ENCODE data around the gene AGRN.
"Not testable (repeated sequence)": the region's sequence is repeated elsewhere in the genome, so short reads cannot be mapped to it uniquely, and the experiment has no call there.

AGRN gene

DNA sequence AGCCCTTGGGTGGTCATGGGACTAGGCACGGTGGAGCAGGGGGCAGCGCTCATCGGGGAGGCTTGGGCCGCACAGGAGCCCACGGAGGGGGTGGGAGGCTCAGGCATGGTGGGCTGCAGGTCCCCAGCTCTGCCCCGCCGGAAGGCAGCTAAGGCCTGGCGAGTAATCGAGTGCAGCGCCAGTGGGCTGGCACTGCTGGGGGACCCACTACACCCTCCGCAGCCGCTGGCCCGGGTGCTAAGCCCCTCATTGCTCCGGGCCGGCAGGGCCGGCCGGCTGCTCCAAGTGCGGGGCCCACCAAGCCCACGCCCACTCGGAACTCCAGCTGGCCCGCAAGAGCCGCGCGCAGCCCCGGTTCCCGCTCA, 1.6 kb upstream of the AGRN start:
- H3K9me3 ChIP-seq (ENCODE audit: insufficient read depth, low read depth, low read length); H3K9ac ChIP-seq (ENCODE audit: low read depth, low read length); H3K4me3 ChIP-seq (ENCODE audit: low read length); H3K27ac ChIP-seq (ENCODE audit: low read length): not testable (repeated sequence)
- peaks cover 13% of the 10 kb centered on the region; the same call in 1 of the 2 replicates for H3K27me3 ChIP-seq (ENCODE audit: insufficient read depth, low read length)
- H3K36me3 ChIP-seq (ENCODE audit: insufficient read depth, low read depth, low read length): peaks cover 14% of the 10 kb centered on the region; the same call in 1 of the 2 replicates
- H3K4me1 ChIP-seq (ENCODE audit: insufficient read depth, low read length): peaks cover 14% of the 10 kb centered on the region; the same call in 1 of the 2 replicates

DNA sequence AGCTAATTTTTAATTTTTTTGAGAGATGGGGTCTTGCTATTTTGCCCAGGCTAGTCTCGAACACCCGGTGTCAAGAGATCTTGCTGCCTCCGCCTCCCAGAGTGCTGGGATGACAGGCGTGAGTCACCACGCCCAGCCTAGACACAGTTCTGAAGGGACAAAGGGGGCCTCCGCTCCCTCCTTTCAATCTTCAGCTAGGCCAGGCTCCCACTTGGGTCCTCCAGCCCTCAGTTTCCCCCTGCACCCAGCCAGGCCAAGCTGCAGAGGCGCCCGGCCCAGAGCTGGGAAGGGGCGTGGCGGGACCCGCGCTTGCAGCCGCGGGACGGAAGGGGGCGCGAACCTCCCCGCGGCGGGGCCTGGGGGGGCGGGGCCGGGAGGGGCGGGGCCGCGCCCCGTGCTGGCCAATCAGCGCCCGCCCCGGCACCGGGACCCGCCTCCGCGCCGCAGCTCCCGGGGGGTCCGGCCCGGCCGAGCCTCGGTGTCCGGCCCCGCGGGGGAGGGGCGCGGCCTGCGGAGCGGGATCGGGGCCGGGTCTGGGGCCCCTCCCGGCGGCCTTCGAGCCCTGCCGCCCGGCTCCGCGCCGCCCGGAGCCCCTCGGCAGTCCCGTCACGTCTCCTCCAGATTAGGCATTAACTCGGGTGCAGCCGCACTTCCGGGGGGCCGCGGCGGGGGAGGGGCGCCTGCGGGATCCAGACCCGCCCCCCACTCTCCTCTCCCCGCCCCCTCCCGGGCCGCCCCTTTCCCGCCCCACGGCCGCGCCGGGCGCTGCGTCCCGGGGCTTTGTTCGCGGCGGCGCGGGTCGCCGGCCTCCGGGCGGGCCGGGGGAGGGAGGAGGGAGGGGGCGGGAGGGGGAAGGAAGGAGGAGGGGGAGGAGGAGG, 559 bp upstream of the AGRN start:
- H3K9me3 ChIP-seq (ENCODE audit: insufficient read depth, low read depth, low read length): no peaks in the 10 kb centered on the region
- no peak overlapping the region for H3K4me3 ChIP-seq (ENCODE audit: low read length)
- no peak overlapping the region for H3K9ac ChIP-seq (ENCODE audit: low read depth, low read length)
- peaks cover 2% of the 10 kb centered on the region; the same call in 1 of the 2 replicates for H3K27me3 ChIP-seq (ENCODE audit: insufficient read depth, low read length)
- H3K36me3 ChIP-seq (ENCODE audit: insufficient read depth, low read depth, low read length): peaks cover 17% of the 10 kb centered on the region; the same call in 1 of the 2 replicates
- H3K4me1 ChIP-seq (ENCODE audit: insufficient read depth, low read length): peaks cover 16% of the 10 kb centered on the region
- H3K27ac ChIP-seq (ENCODE audit: low read length): no peak overlapping the region

DNA sequence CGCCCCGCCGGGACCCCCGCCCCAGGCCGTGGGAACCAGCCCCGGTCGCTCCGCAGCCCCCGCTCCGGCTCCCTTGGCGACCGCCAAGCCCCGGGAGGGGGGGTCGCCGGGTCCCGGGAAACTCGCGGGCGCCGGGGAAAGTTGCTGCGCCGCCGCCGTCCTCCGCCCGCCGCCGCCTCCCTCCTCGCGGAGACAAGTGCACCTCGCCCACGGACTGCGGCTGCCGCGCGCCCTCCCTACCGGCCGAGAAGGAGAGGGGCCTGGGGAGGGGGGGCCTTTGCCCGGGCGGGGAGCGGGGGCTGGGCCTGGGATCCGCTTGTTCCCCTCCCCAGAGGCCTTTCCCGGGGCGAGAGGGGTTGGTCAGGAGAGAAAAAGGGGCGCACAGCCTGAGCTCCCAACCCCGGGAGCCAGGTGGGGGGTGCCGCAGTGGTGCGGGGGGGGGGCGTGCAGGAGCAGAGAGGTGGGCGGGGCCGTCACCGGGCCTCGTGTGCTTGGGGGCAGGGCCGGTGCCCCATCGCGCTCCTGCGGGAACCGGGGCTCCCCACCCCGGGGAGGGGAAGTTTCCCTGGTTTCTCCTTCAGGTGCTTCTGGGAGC, 592 bp downstream of the AGRN start:
- Histone ChIP-seq H3K9me3 (ENCODE audit: insufficient read depth, low read depth, low read length) (no peaks in the 10 kb centered on the region), H3K27ac (ENCODE audit: low read length) (no peak overlapping the region), H3K27me3 (ENCODE audit: insufficient read depth, low read length) (no peaks in the 10 kb centered on the region; the same call in 1 of the 2 replicates), H3K4me3 (ENCODE audit: low read length) (peak overlapping the region; percentile 66; the same call in 1 of the 2 replicates), H3K9ac (ENCODE audit: low read depth, low read length) (peak overlapping the region; percentile 45; the same call in 1 of the 2 replicates), H3K4me1 (ENCODE audit: insufficient read depth, low read length) (peaks cover 22% of the 10 kb centered on the region), H3K36me3 (ENCODE audit: insufficient read depth, low read depth, low read length) (peaks cover 17% of the 10 kb centered on the region; the same call in 1 of the 2 replicates)

DNA sequence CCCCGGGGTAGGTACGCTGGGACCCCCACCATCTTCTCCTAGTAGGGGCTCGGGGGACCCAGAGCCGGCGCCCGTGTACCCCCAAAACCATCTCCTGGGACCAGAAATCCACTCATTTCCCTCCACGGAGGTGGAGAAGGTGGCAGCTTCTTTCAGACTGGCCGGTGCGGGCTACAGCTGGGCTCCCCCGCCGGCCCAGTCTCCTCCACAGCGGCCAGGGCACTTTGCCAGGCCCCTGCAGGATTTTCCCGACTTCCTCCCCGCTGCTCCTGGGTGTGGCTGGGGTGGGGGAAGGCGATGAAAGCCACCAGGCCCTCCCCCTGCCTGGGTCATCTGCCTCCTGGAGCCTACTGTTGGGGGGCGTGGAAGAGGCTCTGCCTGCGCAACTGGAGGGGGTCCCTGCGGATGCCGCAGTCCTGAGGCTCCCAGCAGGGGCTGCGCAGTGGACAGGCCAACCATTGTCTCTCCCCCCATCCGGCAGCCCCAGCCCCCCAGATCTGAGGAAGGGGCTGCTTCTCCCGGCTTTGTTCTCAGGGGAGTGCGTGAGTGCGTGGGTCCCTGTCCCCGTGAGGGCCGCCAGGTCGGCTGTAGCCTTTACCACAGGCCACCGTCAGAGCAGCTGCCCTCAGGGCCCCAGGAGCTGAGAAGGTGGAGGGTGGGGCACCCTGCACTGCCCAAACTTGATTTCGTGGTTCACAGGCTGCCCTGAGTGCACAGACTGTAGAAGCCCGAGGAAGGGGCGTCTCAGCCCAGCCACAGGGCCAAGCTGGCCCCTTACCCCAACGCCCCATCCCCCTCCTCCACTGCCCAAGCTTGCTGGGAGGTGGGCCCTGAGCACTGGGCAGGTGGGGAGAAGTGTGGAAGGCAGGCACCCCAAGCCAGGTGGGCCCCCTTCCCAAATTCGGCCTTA, 1.3 kb downstream of the AGRN start:
- no peaks in the 10 kb centered on the region; the same call in 1 of the 2 replicates for H3K27me3 ChIP-seq (ENCODE audit: insufficient read depth, low read length)
- no peak overlapping the region for H3K27ac ChIP-seq (ENCODE audit: low read length)
- peak overlapping the region; percentile 66 for H3K4me3 ChIP-seq (ENCODE audit: low read length)
- peaks cover 22% of the 10 kb centered on the region for H3K4me1 ChIP-seq (ENCODE audit: insufficient read depth, low read length)
- H3K9me3 ChIP-seq (ENCODE audit: insufficient read depth, low read depth, low read length): no peaks in the 10 kb centered on the region
- peak overlapping the region; percentile 45; the same call in 1 of the 2 replicates for H3K9ac ChIP-seq (ENCODE audit: low read depth, low read length)
- H3K36me3 ChIP-seq (ENCODE audit: insufficient read depth, low read depth, low read length): peaks cover 21% of the 10 kb centered on the region; the same call in 1 of the 2 replicates

DNA sequence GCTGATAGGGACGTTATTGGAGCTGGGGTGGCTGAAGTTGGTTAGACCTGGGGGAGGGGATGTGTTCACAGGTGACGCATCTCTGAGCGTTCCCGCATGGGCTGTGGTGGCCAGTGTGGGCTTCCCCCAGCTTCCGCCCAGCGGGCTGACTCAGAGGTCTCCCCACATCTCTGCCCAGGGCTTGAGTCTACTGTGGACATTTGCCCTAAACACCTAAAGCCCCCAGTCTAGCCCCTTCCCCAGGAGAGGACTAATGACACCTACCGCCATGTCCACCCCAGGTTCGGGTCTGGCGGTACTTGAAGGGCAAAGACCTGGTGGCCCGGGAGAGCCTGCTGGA, 2.0 kb downstream of the AGRN start:
- Histone ChIP-seq H3K27ac (ENCODE audit: low read length) (no peak overlapping the region), H3K4me3 (ENCODE audit: low read length) (no peak overlapping the region), H3K4me1 (ENCODE audit: insufficient read depth, low read length) (peaks cover 25% of the 10 kb centered on the region), H3K9me3 (ENCODE audit: insufficient read depth, low read depth, low read length) (no peaks in the 10 kb centered on the region), H3K9ac (ENCODE audit: low read depth, low read length) (no peak overlapping the region), H3K27me3 (ENCODE audit: insufficient read depth, low read length) (no peaks in the 10 kb centered on the region; the same call in 1 of the 2 replicates), H3K36me3 (ENCODE audit: insufficient read depth, low read depth, low read length) (peaks cover 21% of the 10 kb centered on the region; the same call in 1 of the 2 replicates)

DNA sequence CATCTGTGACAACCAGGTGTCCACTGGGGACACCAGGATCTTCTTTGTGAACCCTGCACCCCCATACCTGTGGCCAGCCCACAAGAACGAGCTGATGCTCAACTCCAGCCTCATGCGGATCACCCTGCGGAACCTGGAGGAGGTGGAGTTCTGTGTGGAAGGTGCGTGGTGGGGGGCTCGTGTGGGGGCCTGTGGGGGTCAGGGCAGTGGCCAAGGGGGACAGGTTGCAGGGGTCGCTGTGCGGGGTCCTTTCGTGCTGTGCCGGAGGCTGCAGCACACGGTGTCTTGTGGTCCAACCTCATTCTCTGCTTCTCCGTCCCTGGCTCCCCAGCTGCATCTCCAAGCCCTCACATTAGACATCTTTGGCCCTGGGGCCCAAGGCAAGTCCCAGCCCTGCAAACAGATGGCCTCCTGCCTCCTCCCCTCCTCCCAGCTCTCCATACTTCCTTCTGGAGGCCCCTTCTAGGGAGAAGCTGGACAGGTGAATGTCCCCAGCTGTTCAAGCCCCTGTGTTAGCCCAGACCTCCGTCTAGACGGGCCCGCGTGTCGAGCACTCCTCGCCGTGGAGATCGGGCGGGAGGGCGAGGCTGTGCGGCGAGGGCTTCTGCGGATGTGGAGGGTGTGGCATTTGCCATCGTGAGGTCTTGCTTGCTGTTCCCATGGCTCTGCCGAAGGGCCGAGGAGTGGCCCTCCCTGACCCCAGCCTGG, 2.5 kb downstream of the AGRN start:
- peaks cover 26% of the 10 kb centered on the region for H3K4me1 ChIP-seq (ENCODE audit: insufficient read depth, low read length)
- peaks cover 21% of the 10 kb centered on the region; the same call in 1 of the 2 replicates for H3K36me3 ChIP-seq (ENCODE audit: insufficient read depth, low read depth, low read length)
- H3K9ac ChIP-seq (ENCODE audit: low read depth, low read length): no peak overlapping the region
- no peak overlapping the region for H3K27ac ChIP-seq (ENCODE audit: low read length)
- H3K4me3 ChIP-seq (ENCODE audit: low read length): no peak overlapping the region
- H3K27me3 ChIP-seq (ENCODE audit: insufficient read depth, low read length): no peaks in the 10 kb centered on the region; the same call in 1 of the 2 replicates
- no peaks in the 10 kb centered on the region for H3K9me3 ChIP-seq (ENCODE audit: insufficient read depth, low read depth, low read length)

DNA sequence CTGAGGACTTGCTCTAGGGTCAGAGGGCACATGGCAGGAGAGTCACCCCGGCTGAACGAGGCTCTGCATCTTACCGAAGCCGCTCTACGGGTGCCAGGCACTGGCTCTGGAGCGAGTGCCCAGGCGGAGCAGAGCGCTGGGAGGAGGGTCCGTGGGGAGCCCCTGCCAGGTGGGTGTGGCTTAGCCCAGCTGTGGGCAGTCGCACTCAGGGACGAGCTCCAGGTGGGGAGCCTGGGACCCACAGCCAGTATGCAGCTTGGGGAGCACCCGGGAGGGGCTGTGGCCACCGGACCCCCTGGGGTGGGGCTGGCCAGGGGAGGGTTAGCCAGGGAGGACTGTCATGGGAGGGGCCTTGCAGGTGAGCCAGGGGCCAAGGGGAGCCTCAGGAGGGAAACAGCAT, 3.8 kb downstream of the AGRN start:
- Histone ChIP-seq H3K36me3 (ENCODE audit: insufficient read depth, low read depth, low read length) (peaks cover 21% of the 10 kb centered on the region; the same call in 1 of the 2 replicates), H3K27me3 (ENCODE audit: insufficient read depth, low read length) (no peaks in the 10 kb centered on the region; the same call in 1 of the 2 replicates), H3K4me1 (ENCODE audit: insufficient read depth, low read length) (peaks cover 26% of the 10 kb centered on the region), H3K9ac (ENCODE audit: low read depth, low read length) (no peak overlapping the region), H3K27ac (ENCODE audit: low read length) (no peak overlapping the region), H3K9me3 (ENCODE audit: insufficient read depth, low read depth, low read length) (no peaks in the 10 kb centered on the region), H3K4me3 (ENCODE audit: low read length) (no peak overlapping the region)

DNA sequence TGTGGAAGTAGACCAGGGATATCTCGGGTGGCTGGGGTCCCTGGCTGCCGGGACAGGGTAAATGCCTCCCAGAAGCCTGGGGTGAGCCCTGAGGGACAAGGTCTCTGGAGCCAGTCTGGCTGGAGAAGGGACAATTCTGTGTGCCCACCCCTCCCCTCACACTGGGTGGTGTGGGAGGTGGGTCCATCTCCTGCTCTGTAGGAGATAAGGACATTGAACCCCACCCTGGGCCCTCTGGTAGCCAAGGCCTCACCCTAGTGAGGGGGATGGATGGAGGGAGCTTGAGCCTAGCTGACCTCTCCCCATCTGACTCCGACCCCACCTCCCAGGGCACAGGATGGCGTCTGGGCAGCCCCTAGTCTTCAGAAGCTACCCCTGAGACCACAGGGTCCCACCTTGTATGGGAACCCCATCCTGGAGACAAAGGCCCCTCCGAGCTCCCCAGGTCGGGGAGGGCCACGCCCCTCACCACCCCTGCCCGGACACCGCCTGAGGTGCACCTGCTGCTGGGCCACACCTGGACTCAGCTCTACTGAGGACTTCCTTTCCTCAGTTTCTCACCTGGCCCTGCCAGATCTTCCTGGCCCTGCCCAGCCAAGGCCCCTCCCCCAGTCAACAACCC, 4.3 kb downstream of the AGRN start:
- Histone ChIP-seq H3K27me3 (ENCODE audit: insufficient read depth, low read length) (no peaks in the 10 kb centered on the region; the same call in 1 of the 2 replicates), H3K9me3 (ENCODE audit: insufficient read depth, low read depth, low read length) (no peaks in the 10 kb centered on the region), H3K4me1 (ENCODE audit: insufficient read depth, low read length) (peaks cover 26% of the 10 kb centered on the region), H3K36me3 (ENCODE audit: insufficient read depth, low read depth, low read length) (peaks cover 21% of the 10 kb centered on the region; the same call in 1 of the 2 replicates), H3K4me3 (ENCODE audit: low read length) (0 out of 2 replicates have a peak overlapping the region, but pooled peaks have one; percentile 9), H3K9ac (ENCODE audit: low read depth, low read length) (no peak overlapping the region), H3K27ac (ENCODE audit: low read length) (no peak overlapping the region)

DNA sequence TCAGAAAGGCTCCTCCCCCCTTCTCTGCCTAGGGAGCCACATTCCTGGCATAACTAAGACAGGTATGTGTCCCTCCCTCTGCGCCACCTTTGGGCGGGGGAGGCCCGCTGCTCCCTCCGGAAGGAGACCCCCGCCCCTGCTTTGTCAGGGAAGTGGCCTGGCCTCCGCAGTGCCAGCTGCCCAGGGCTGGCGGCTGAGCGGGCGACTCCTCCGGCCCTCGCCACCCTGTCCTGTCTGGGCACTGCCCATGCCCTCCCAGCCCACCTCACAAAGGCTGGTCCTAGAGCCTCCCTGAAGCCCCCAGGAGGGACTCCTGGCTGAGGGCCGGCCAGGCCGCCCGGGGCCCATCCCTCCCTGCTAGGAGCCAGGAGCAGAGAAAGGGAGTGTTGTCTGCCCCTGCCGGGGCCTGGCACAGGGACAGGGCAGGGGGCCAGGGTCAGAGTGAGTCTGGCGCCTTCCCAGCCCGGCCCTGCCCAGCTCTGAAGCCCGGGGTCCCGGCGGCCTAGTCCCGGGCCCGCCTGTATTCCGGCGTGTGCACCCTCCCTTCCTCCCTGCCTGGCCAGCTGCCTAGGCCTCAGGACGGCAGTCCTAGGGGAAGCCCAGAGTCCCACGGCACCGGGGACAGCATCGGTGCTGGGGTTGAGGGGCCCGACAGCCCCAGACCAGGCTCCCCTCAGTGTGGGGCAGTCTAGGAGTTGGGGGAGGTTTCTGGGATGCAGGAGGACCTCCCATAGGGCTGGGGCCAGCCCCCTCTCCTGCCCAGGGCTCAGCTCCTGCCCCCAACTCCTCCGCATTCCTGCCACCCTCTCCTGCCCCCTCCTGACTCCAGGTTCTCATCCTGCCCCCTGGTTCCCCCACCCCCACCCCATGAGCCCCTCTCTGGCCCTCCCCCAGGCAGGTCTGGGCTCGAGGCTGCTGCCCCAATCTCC, 5.1 kb downstream of the AGRN start:
- Histone ChIP-seq H3K9me3 (ENCODE audit: insufficient read depth, low read depth, low read length) (no peaks in the 10 kb centered on the region), H3K9ac (ENCODE audit: low read depth, low read length) (peak overlapping the region; percentile 58), H3K4me1 (ENCODE audit: insufficient read depth, low read length) (peaks cover 26% of the 10 kb centered on the region), H3K4me3 (ENCODE audit: low read length) (no peak overlapping the region), H3K27ac (ENCODE audit: low read length) (peak overlapping the region; percentile 80), H3K36me3 (ENCODE audit: insufficient read depth, low read depth, low read length) (peaks cover 21% of the 10 kb centered on the region; the same call in 1 of the 2 replicates), H3K27me3 (ENCODE audit: insufficient read depth, low read length) (no peaks in the 10 kb centered on the region; the same call in 1 of the 2 replicates)

DNA sequence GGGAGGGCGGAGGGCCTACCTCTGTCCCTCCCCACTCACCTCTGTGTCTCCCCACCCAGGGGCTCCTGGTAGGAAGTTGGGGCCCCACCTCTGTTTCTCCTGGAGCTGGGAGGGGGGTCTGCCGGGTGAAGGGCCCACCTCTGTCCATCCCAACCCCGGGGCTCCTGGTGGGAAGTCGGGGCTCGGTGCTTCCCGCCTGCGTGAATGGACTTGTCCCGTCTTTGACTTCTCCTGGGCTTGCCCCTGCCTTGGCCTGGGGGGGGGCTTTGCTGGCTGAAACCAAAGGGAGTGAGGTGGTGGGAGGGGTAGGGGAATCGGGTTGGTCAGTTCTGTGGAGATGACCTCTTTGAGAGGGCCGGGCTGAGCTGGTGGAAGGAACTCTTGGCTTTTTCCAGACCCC, 5.8 kb downstream of the AGRN start:
- no peaks in the 10 kb centered on the region for H3K9me3 ChIP-seq (ENCODE audit: insufficient read depth, low read depth, low read length)
- no peak overlapping the region for H3K9ac ChIP-seq (ENCODE audit: low read depth, low read length)
- H3K27ac ChIP-seq (ENCODE audit: low read length): no peak overlapping the region
- H3K4me1 ChIP-seq (ENCODE audit: insufficient read depth, low read length): peaks cover 26% of the 10 kb centered on the region
- peaks cover 21% of the 10 kb centered on the region; the same call in 1 of the 2 replicates for H3K36me3 ChIP-seq (ENCODE audit: insufficient read depth, low read depth, low read length)
- H3K4me3 ChIP-seq (ENCODE audit: low read length): no peak overlapping the region
- no peaks in the 10 kb centered on the region; the same call in 1 of the 2 replicates for H3K27me3 ChIP-seq (ENCODE audit: insufficient read depth, low read length)

All from iPS-20b (cell line).